ENCODE results near the gene EIF4G3.
"Not testable (repeated sequence)": the region's sequence is repeated elsewhere in the genome, so short reads cannot be mapped to it uniquely, and the experiment has no call there.

Gene EIF4G3

GRCh38 chr1:21104683-21105082 is 72.0 kb downstream of the EIF4G3 start:
- no peak for DNase-seq

GRCh38 chr1:21100481-21100921 is 76.2 kb downstream of the EIF4G3 start:
- DNase-seq = no peak

DNA sequence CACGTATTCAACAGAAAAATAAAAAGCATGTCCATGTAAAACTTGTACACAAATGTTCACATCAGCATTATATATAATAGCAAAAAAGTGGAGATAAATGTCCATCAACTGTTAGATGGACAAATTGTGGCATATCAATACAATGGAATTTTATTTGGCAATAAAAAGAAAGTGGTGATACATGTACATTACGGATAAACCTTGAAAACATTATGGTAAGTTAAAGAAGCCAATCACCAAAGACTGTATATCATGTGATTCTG is 76.9 kb downstream of the EIF4G3 start:
- no peak for DNase-seq

DNA sequence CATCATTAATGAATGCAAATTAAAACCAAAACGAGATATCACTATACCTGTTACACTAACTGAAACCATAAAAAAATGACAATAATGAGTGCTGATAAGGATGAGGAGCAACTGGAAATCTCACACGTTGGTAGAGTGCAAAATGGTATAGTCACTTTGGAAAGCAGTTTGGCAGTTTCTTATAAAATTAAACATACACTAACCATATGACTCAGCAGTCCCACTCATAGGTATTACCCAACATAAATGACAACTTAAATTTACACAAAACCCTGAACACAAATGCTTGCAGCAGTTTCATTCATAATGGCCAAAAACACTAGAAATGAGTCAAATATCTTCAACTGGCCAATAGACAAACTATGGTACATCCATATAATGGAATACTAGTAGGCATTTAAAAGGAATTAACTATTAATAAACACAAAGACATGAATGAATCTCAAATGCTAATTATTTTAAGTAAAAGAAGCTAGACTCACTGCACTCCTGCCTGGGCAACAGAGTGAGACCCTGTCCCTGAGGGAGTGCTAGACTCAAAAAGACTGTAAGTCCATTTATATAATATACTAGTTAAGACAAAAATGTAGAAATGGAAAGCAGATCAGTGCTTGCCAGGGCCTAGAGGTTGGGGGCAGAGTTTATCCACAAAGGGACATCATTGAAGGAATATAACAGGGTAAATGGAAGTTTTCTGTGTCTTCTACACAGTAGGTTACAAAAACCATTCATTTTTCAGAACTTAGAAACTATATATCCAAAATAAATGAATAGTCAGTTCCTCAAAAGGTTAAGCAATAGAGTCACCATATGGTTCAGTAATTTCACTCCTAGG is 77.4 kb downstream of the EIF4G3 start:
- no peak for DNase-seq

DNA sequence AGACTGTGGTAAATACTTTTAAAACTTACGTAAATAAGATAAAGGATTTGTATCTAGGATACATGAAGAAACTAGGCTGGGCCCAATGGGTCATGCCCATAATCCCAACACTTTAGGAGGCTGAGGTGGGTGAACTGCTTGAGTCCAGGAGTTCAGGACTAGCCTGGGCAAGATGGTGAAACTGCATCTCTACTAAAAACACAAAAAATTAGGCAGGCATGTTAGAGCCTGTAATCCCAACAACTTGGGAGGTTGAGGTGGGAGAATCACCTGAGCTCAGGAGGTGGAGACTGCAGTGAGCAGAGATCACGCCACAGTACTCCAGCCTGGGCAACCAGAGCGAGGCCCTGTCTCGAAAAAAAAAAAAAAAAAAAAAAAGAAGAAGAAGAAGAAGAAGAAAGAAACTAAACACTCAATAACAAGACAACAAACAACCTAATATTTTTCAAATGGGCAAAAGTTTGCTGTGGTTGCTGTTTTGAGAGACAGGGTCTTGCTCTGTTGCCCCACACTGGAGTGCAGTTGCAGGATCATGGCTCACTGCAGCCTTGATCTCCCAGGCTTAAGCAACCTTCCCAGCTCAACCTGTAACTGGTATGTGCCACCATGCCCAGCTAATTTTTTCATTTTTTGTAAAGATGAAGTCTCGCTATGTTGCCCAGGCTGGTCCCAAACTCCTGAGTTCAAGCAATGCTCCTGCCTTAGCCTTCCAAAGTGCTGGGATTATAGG is 78.3 kb downstream of the EIF4G3 start:
- DNase-seq = no peak

GRCh38 chr1:21097729-21098128 is 79.0 kb downstream of the EIF4G3 start:
- no peak for DNase-seq

DNA sequence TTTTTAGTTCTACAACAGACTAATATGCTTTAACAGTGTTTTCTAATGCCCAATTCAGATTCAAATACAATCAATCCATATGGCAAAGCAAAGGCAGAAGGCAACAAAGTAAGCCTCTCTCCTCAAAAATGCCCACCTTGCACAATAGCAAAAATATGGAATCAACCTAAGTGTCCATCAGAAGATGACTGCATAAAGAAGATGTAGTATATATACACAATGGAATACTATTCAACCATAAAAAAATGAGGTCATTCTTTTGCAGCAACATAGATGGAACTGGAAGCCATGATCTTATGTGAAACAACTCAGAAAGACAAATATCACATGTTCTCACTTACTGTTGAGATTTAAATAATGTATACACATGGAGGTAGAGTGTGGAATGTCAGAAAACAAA is 80.7 kb downstream of the EIF4G3 start:
- no peak for DNase-seq

DNA sequence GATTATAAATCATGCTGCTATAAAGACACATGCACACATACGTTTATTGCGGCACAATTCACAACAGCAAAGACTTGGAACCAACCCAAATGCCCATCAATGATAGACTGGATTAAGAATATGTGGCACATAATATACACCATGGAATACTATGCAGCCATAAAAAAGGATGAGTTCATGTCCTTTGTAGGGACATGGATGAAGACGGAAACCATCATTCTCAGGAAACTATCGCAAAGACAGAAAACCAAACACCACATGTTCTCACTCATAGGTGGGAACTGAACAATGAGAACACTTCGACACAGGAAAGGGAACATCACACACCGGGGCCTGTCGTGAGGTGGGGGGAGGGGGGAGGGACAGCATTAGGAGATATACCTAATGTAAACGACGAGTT is 82.4 kb downstream of the EIF4G3 start:
- not testable (repeated sequence) for DNase-seq

DNA sequence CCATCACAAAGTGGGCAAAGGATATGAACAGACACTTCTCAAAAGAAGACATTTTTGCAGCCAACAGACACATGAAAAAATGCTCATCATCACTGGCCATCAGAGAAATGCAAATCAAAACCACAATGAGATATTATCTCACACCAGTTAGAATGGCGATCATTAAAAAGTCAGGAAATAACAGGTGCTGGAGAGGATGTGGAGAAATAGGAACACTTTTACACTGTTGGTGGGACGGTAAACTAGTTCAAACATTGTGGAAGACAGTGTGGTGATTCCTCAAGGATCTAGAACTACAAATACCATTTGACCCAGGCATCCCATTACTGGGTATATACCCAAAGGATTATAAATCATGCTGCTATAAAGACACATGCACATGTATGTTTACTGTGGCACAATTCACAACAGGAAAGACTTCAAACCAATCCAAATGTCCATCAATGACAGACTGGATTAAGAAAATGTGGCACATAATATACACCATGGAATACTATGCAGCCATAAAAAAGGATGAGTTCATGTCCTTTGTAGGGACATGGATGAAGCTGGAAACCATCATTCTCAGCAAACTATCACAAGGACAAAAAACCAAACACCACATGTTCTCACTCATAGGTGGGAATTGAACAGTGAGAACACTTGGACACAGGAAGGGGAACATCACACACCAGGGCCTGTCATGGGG is 83.3 kb downstream of the EIF4G3 start:
- DNase-seq = not testable (repeated sequence)

- DNase-seq = not testable (repeated sequence)
These were observed 84.2 kb downstream of the EIF4G3 start for GRCh38 chr1:21092545-21092944.

- DNase-seq = peak; percentile 18
These were observed 85.5 kb downstream of the EIF4G3 start for GRCh38 chr1:21091053-21091690.

- DNase-seq = no peak
These were observed 86.2 kb downstream of the EIF4G3 start for GRCh38 chr1:21090463-21090862.

DNA sequence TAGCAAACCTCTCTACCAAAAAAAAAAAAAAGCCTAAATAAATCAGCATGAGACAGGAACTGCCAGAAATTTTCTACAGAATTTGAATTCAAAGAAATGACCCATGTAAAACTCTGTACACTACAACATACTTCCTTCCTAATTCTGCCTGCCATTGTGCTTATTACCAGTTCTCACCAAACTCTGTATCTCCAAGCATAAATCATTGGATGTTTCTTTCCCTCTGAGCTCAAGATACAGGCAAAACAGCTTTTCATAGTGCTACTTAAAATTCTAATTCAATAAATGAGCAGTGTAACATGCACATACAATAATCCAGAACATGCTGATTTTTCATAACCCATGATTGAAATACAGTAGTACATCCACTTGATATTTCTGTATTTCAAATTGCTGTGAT is 87.0 kb downstream of the EIF4G3 start:
- no peak for DNase-seq

DNA sequence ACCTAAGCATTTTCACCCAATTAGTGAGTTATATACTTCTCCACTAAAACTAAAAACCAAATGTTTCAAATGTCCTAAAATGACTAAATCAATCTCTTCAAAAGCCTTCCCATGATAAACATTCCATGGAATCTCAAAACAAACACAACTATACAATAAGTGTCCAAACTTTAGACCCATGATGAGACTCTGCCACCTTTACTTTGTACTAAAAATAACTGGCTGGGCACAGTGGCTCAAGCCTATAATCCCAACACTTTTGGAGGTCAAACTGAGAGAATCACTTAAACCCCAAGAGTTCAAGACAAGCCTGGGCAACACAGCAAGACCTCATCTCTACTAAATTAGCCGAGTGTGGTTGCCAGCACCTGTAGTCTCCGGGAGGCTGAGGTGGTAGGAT is 87.4 kb downstream of the EIF4G3 start:
- no peak for DNase-seq

DNA sequence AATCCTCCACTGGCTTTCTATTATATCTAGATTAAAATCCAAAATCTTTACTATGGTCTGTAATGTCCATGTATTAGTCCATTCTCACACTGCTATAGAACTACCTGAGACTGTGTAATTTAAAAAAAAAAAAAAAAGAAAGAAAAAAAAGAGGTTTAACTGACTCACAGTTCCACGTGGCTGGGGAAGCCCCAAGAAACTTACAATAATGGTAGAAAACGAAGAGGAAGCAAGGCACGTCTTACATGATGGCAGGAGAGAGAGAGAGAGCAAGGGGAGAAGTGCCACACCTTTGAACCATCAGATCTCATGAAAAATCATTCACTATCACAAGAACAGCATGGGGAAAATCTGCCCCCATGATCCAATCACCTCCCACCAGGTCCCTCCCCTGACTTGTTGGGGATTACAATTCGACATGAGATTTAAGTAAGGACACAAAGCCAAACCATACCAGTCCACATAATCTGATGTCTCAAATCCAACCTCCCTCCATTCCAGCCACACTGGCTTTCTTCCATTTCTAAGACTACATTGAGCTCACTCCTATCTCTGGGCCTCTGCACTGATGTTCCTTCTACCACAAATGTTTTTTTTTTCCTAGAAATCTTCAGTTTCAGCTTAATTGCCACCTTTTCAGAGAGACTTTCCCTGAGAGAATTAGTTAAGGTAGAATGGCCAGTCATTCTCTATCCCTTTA is 92.4 kb downstream of the EIF4G3 start:
- peak; percentile 29 for DNase-seq

GRCh38 chr1:21082073-21082472 is 94.6 kb downstream of the EIF4G3 start:
- no peak for DNase-seq

- DNase-seq = no peak
These were observed 99.6 kb downstream of the EIF4G3 start for GRCh38 chr1:21077085-21077484.

GRCh38 chr1:21072721-21073120 is 104.0 kb downstream of the EIF4G3 start:
- no peak for DNase-seq

- no peak for DNase-seq
These were observed 107.1 kb downstream of the EIF4G3 start for GRCh38 chr1:21069549-21069948.

- DNase-seq = no peak
These were observed 107.8 kb downstream of the EIF4G3 start for GRCh38 chr1:21068937-21069336.

- DNase-seq = no peak
These were observed 109.0 kb downstream of the EIF4G3 start for GRCh38 chr1:21067551-21068227.

GRCh38 chr1:21066356-21067012 is 110.2 kb downstream of the EIF4G3 start:
- no peak for DNase-seq

Data from stimulated activated CD4-positive, alpha-beta T cell treated with anti-CD3 and anti-CD28 coated beads, Interleukin-15, amount 100 ng/mL, for 24 hours (primary cell).